Measurements from ENCODE around the gene SF3B3.

Gene SF3B3

DNA sequence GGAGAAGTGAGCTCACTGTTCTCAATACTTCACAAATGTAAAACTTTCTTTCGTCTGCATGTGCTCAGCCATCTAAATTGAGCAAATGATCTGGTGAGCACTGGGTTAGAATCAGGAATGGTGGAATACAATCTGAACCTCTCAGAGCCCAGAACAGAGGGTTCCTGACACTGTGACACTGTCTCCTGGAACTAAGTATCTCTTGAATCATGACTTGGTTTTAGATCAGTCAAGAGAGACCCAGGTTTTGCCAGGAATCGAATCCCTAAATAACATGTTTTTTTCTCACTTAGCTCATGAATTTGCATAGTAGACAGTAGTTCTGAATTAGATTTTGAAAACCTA, 49.3 kb downstream of the SF3B3 start:
- H3K79me2 ChIP-seq (ENCODE audit: low read length), result peaks cover 50% of the 10 kb centered on the region
- H3K9me2 ChIP-seq (replicated peaks; ENCODE audit: insufficient read depth, low read length), result no peaks in the 10 kb centered on the region
- TF ChIP-seq CTCF (IDR thresholded peaks at IDR 0.05; ENCODE audit: low read length), result no peak
- TF ChIP-seq EZH2 (optimal IDR thresholded peaks at IDR 0.05; ENCODE audit: low read depth, low read length), result no peak
- no peak for TF ChIP-seq EZH2phosphoT487 (IDR thresholded peaks at IDR 0.05; ENCODE audit: low read length)
- H3F3A ChIP-seq (ENCODE audit: insufficient read depth, low read length), result peaks cover 43% of the 10 kb centered on the region
- H3K9ac ChIP-seq (ENCODE audit: low read length), result no peak overlapping the region
- no peak overlapping the region for H2AFZ ChIP-seq (ENCODE audit: low read length)
- no peak overlapping the region for H3K4me2 ChIP-seq (ENCODE audit: low read depth, low read length)
- H3K9me3 ChIP-seq (replicated peaks; ENCODE audit: insufficient read depth, low read length), result no peaks in the 10 kb centered on the region
- peaks cover 65% of the 10 kb centered on the region for H3K4me1 ChIP-seq (ENCODE audit: low read length)
- no peaks in the 10 kb centered on the region for H3K27me3 ChIP-seq (replicated peaks; ENCODE audit: insufficient read depth, low read length)
- H3K4me3 ChIP-seq (ENCODE audit: low read length), result no peak overlapping the region
- no peak for DNase-seq
- peak overlapping the region; percentile 17; the same call in 1 of the 2 replicates for H3K27ac ChIP-seq (ENCODE audit: low read length)
- peaks cover 35% of the 10 kb centered on the region for H3K36me3 ChIP-seq (replicated peaks; ENCODE audit: insufficient read depth, low read length)
- H4K20me1 ChIP-seq (ENCODE audit: insufficient read depth, low read length), result peaks cover 8% of the 10 kb centered on the region; the same call in 1 of the 2 replicates

GRCh38 chr16:70573451-70574121, 50.0 kb downstream of the SF3B3 start:
- Histone ChIP-seq H3K27me3 (replicated peaks; ENCODE audit: insufficient read depth, low read length) (no peaks in the 10 kb centered on the region), H4K20me1 (ENCODE audit: insufficient read depth, low read length) (peaks cover 8% of the 10 kb centered on the region; the same call in 1 of the 2 replicates), H3F3A (ENCODE audit: insufficient read depth, low read length) (peaks cover 43% of the 10 kb centered on the region), H3K4me1 (ENCODE audit: low read length) (peaks cover 65% of the 10 kb centered on the region), H3K79me2 (ENCODE audit: low read length) (peaks cover 43% of the 10 kb centered on the region), H3K36me3 (replicated peaks; ENCODE audit: insufficient read depth, low read length) (peaks cover 29% of the 10 kb centered on the region), H3K9me3 (replicated peaks; ENCODE audit: insufficient read depth, low read length) (no peaks in the 10 kb centered on the region), H3K27ac (ENCODE audit: low read length) (peak overlapping the region; percentile 17; the same call in 1 of the 2 replicates), H3K4me3 (ENCODE audit: low read length) (no peak overlapping the region), H3K4me2 (ENCODE audit: low read depth, low read length) (no peak overlapping the region), H3K9ac (ENCODE audit: low read length) (no peak overlapping the region), H2AFZ (ENCODE audit: low read length) (no peak overlapping the region), H3K9me2 (replicated peaks; ENCODE audit: insufficient read depth, low read length) (no peaks in the 10 kb centered on the region)
- TF ChIP-seq CTCF (IDR thresholded peaks at IDR 0.05; ENCODE audit: low read length), result no peak
- no peak for TF ChIP-seq EZH2phosphoT487 (IDR thresholded peaks at IDR 0.05; ENCODE audit: low read length)
- TF ChIP-seq EZH2 (optimal IDR thresholded peaks at IDR 0.05; ENCODE audit: low read depth, low read length), result no peak
- DNase-seq, result no peak

DNA sequence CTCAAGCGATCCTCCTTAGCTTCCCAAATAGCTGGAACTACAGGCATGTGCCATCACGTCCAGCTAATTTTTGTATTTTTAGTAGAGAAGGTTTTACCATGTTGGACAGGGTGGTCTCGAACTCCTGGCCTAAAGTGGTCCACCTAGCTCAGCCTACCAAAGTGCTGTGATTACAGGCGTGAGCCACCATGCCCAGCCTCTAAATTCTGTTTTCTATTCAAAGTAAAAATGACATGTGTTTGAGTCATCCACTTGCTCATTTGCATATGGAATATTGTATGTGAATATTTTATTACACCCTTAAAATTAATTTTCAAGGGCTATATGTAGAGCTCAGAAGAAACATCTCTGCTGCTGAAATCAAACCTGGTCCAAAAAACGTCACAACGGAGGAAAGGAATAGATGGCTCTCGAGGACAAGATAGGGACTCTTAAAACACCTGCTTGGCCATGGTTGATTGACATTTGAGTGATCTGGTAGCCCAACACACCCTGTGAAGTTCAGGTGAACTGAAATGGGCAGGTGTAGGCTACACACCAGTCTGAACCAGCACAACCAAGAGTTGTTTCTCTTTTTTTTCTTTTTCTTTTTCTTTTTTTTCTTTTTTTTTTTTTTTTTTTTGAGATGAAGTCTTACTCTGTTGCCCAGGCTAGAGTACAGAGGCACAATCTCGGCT, 51.1 kb downstream of the SF3B3 start:
- TF ChIP-seq CTCF (IDR thresholded peaks at IDR 0.05; ENCODE audit: low read length), result no peak
- no peak for TF ChIP-seq EZH2 (optimal IDR thresholded peaks at IDR 0.05; ENCODE audit: low read depth, low read length)
- no peak for TF ChIP-seq EZH2phosphoT487 (IDR thresholded peaks at IDR 0.05; ENCODE audit: low read length)
- no peak overlapping the region for H3K4me3 ChIP-seq (ENCODE audit: low read length)
- H3K4me1 ChIP-seq (ENCODE audit: low read length), result peaks cover 65% of the 10 kb centered on the region
- peaks cover 8% of the 10 kb centered on the region; the same call in 1 of the 2 replicates for H4K20me1 ChIP-seq (ENCODE audit: insufficient read depth, low read length)
- H3K27ac ChIP-seq (ENCODE audit: low read length), result no peak overlapping the region; the same call in 1 of the 2 replicates
- peaks cover 21% of the 10 kb centered on the region for H3K36me3 ChIP-seq (replicated peaks; ENCODE audit: insufficient read depth, low read length)
- H3K9me2 ChIP-seq (replicated peaks; ENCODE audit: insufficient read depth, low read length), result no peaks in the 10 kb centered on the region
- peaks cover 32% of the 10 kb centered on the region for H3K79me2 ChIP-seq (ENCODE audit: low read length)
- DNase-seq, result no peak
- peaks cover 46% of the 10 kb centered on the region for H3F3A ChIP-seq (ENCODE audit: insufficient read depth, low read length)
- H3K4me2 ChIP-seq (ENCODE audit: low read depth, low read length), result no peak overlapping the region
- no peaks in the 10 kb centered on the region for H3K27me3 ChIP-seq (replicated peaks; ENCODE audit: insufficient read depth, low read length)
- no peaks in the 10 kb centered on the region for H3K9me3 ChIP-seq (replicated peaks; ENCODE audit: insufficient read depth, low read length)
- no peak overlapping the region for H3K9ac ChIP-seq (ENCODE audit: low read length)
- H2AFZ ChIP-seq (ENCODE audit: low read length), result no peak overlapping the region
